Calu3 (cell line): Measurements from ENCODE around the gene OTOP3. TPM values are rescaled to one million over a fixed set of nuclear protein-coding genes. Genes with fewer than 3 reads are reported as not detected.
A peak's percentile ranks its signal among the peaks of the same experiment; 100 is the strongest.

ENCODE experiments used
- BruUV-seq: library from RNA; stranded (reverse); fragments of 400-500 nt; replicated peaks from 2 replicates; lab custom pipeline; 2021; lab: Mats Ljungman, UMichigan
- CTCF ChIA-PET: fragments of 300-600 bp; sonication (Branson Sonifier 250); formaldehyde crosslinking; loops from one replicate; lab custom pipeline; 2022; ENCODE audit warnings: antibody characterized with exemption; lab: Charles Lee
- DNase-seq: peaks from one replicate; pipeline ENCODE4 v3.0.0; 2022
- H3K27ac Mint-ChIP-seq: one replicate; pipeline ENCODE4 v1.8.0; 2022; ENCODE audit warnings: mixed read lengths; ENCODE audit not compliant: unreplicated experiment
- H3K27me3 Mint-ChIP-seq: one replicate; pipeline ENCODE4 v1.8.0; 2022; ENCODE audit warnings: mixed read lengths; ENCODE audit not compliant: unreplicated experiment
- H3K36me3 Mint-ChIP-seq: one replicate; pipeline ENCODE4 v1.8.0; 2022; ENCODE audit warnings: mild to moderate bottlenecking, moderate library complexity, mixed read lengths; ENCODE audit not compliant: insufficient read depth, unreplicated experiment
- H3K4me1 Mint-ChIP-seq: one replicate; pipeline ENCODE4 v1.8.0; 2022; ENCODE audit warnings: mild to moderate bottlenecking, low read depth, mixed read lengths; ENCODE audit not compliant: unreplicated experiment
- H3K4me3 Mint-ChIP-seq: one replicate; pipeline ENCODE4 v1.8.0; 2022; ENCODE audit warnings: mild to moderate bottlenecking, low read depth, moderate library complexity, mixed read lengths; ENCODE audit not compliant: unreplicated experiment
- H3K9me3 Mint-ChIP-seq: one replicate; pipeline ENCODE4 v1.8.0; 2022; ENCODE audit warnings: low read depth, mixed read lengths; ENCODE audit not compliant: unreplicated experiment
- CTCF ChIP-seq: fragments of 200-600 bp; IDR thresholded peaks from one replicate; pipeline ENCODE4 v1.8.0; 2022; ENCODE audit warnings: antibody characterized with exemption; ENCODE audit not compliant: unreplicated experiment
- intact Hi-C: fragments of 100-400 bp; cut with micrococcal nuclease; formaldehyde crosslinking; loops from one replicate; pipeline ENCODE4 v1.10.0; 2022; ENCODE audit not compliant: unreplicated experiment
- total RNA-seq: library from RNA; stranded (reverse); gene quantifications from 2 replicates; pipeline ENCODE4 v1.2.3, GENCODE V29; 2022

Gene OTOP3
- total RNA-seq, 1 experiment from 2014 or later, result not detected

- CTCF ChIA-PET, result interaction anchor here (0.7 to 4.2 kb wide), 6 partner anchors 9 to 776 kb away, joined by 3 to 26 read pairs (median 6); partner anchors contain the start of genes CDR2L and MRPL58
- Mint-ChIP-seq H3K4me3 (peak overlapping the region; percentile 72), H3K36me3 (peaks cover 47% of the 10 kb centered on the region), H3K27ac (peak overlapping the region; percentile 76), H3K4me1 (peaks cover 38% of the 10 kb centered on the region), H3K27me3 (no peaks in the 10 kb centered on the region), H3K9me3 (no peaks in the 10 kb centered on the region)
- TSS peak; percentile 51 for BruUV-seq
- intact Hi-C loops, result no loop called here
- DNase-seq, result no peak
- no peak for TF ChIP-seq CTCF
These were observed 35.6 kb downstream of the OTOP3 start for GRCh38 chr17:74971069-74971841.

DNA sequence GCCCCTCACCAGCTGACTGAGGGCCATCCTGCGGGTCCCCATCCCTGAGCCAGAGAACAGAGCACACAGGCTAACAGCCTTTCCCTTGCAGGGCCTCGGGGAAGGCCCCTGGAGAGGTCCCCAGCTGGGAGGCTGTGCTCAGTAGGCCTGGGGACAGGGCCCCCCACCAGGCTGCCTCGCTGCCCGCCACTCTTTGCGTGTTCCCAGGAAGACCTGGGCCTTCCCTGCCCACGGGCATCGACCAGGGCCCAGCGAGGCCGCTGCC is 36.1 kb downstream of the OTOP3 start:
- H3K4me1 Mint-ChIP-seq, result peaks cover 38% of the 10 kb centered on the region
- no peak for TF ChIP-seq CTCF
- H3K27ac Mint-ChIP-seq, result peak overlapping the region; percentile 76
- intact Hi-C loops, result no loop called here
- CTCF ChIA-PET, result interaction anchor here (0.6 to 4.2 kb wide), 7 partner anchors 10 to 775 kb away, joined by 3 to 26 read pairs (median 5); partner anchors contain the start of genes CDR2L and MRPL58
- no peak for DNase-seq
- BruUV-seq, result no TSS peak
- peaks cover 47% of the 10 kb centered on the region for H3K36me3 Mint-ChIP-seq
- H3K27me3 Mint-ChIP-seq, result no peaks in the 10 kb centered on the region
- H3K4me3 Mint-ChIP-seq, result peak overlapping the region; percentile 72
- no peaks in the 10 kb centered on the region for H3K9me3 Mint-ChIP-seq

DNA sequence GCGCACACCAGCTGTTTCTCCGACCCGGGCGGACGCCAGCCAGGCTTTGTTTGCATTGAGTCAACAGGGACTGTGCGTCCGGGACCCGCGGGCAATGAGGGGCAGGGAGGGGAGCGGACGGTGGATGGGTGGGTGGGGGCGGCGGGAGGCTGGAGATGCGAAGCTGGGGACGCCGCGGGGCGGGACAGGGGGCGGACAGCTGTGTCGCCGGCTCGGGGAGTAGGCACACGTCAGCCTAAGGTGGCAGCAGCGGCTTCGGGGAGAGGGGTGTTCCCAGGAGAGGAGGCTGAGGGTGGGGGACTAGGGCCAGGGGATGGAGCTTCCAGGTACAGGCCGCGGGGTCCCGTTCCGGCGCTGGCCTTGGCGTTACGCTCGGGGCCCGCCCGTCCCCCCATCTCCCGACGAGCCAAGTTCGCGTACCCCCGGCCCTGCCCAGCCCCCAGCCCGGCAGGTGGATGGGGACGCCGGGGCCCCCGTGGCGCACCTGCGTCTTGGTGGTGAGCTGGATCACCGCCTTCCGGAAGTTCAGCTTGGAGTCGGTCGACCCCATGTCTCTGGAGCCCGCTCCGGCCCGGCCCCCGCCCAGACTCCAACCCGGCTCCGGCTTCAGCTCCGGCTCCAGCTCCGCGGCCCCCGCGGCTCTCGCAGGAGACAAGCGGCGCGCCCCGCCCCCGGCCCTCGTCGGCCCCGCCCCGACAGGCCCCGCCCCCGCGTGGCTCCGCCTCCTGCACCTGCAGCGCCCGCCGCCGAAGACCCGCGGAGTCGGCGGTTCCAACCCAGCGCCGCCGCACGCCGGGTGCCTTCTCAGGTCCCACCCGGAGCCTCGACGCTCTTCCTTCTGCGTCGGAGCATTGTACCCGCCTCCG is 36.6 kb downstream of the OTOP3 start, which contains the start of gene HID1:
Gene HID1 (minus strand): TSS at position 653 of the 866 bp plus-strand sequence. CDS start 103 bp downstream, at position 550.
- DNase-seq, result peak; percentile 86
- Mint-ChIP-seq H3K9me3 (no peaks in the 10 kb centered on the region), H3K27ac (peak within 1 kb of the TSS; percentile 76), H3K4me3 (peak within 1 kb of the TSS; percentile 72), H3K4me1 (peaks cover 38% of the 10 kb centered on the region), H3K36me3 (peaks cover 47% of the 10 kb centered on the region), H3K27me3 (no peaks in the 10 kb centered on the region)
- CTCF ChIA-PET, result interaction anchor here (0.6 to 4.2 kb wide), 9 partner anchors 10 to 775 kb away, joined by 3 to 26 read pairs (median 5); partner anchors contain the start of genes CDR2L and MRPL58
- no TSS peak for BruUV-seq
- TF ChIP-seq CTCF, result no peak
- intact Hi-C loops, result no loop called here

GRCh38 chr17:74972973-74973328 is 37.3 kb downstream of the OTOP3 start:
- Mint-ChIP-seq H3K27ac (peak overlapping the region; percentile 76), H3K36me3 (peaks cover 47% of the 10 kb centered on the region), H3K9me3 (no peaks in the 10 kb centered on the region), H3K27me3 (no peaks in the 10 kb centered on the region), H3K4me1 (peaks cover 38% of the 10 kb centered on the region), H3K4me3 (peak overlapping the region; percentile 72)
- DNase-seq, result no peak
- BruUV-seq, result no TSS peak
- TF ChIP-seq CTCF, result no peak
- intact Hi-C loops, result no loop called here
- CTCF ChIA-PET, result interaction anchor here (0.6 to 4.2 kb wide), 6 partner anchors 10 to 67 kb away, joined by 3 to 26 read pairs (median 8); partner anchors contain the start of genes CDR2L and MRPL58
